NB4 (cell line): ENCODE results near the gene OTOP1.
"Not testable (repeated sequence)": the region's sequence is repeated elsewhere in the genome, so short reads cannot be mapped to it uniquely, and the experiment has no call there.

Experiments
- DNase-seq: peaks from one replicate; pipeline ENCODE4 v3.0.0; 2010; ENCODE audit warnings: low read depth
- H3K4me3 ChIP-seq: one replicate; pipeline ENCODE4 v1.5.1; 2011; ENCODE audit warnings: mild to moderate bottlenecking, low read depth, low read length, moderate library complexity
- CTCF ChIP-seq: IDR thresholded peaks from one replicate; pipeline ENCODE4 v1.5.1; 2012; ENCODE audit warnings: low read depth, low read length
- MAX ChIP-seq: IDR thresholded peaks from 2 replicates; pipeline ENCODE4 v1.6.1; 2011; ENCODE audit warnings: low read depth, low read length
- MYC ChIP-seq: IDR thresholded peaks from 2 replicates; pipeline ENCODE4 v1.6.1; 2011; ENCODE audit warnings: low read depth, low read length
- POLR2A ChIP-seq: IDR thresholded peaks from 2 replicates; pipeline ENCODE4 v1.6.1; 2011; ENCODE audit warnings: mild to moderate bottlenecking; ENCODE audit not compliant: insufficient read length; ENCODE audit errors: extremely low read depth

OTOP1 gene

DNA sequence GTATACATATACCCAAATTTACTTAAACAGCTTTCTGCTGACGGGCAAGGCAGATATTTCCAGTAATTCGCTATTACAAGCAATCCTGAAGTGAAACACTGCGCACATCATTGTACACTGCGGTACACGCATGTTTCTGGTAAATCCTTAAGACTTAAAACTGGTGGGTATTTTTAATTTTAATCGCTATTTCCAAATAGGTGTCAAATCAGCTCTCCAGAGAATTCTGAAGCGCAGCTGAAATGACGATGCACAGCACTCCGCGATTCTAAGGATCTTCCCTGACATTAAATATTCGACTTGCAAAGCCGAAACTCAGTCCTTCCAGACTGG, 20.9 kb upstream of the OTOP1 start:
- no peak for DNase-seq
- H3K4me3 ChIP-seq, result peak overlapping the region; percentile 92
- TF ChIP-seq MAX (no peak), POLR2A (no peak), CTCF (no peak), MYC (no peak)

GRCh38 chr4:4245172-4245571, 18.4 kb upstream of the OTOP1 start:
- H3K4me3 ChIP-seq, result no peak overlapping the region
- DNase-seq, result no peak
- no peak for TF ChIP-seq MYC
- no peak for TF ChIP-seq POLR2A
- no peak for TF ChIP-seq MAX
- TF ChIP-seq CTCF, result no peak

DNA sequence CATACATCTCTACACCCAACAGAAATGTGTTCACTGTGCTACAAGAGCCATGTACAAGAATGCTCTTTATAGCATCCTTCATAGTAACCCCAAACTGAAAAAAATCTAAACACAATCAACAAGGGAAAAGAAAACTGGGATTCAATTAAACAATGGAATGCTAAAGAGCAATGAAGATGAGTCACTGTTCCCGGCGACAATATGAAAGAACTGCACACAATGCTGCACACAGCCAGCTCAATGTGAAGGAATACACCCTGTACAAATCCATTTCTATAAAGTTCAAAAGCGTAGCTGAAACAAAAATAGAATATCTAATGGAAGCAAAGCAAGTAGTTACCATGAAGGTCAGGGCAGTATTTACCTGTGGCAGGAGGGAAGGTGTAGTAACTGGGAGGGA, 12.8 kb upstream of the OTOP1 start:
- not testable (repeated sequence) for H3K4me3 ChIP-seq, DNase-seq

DNA sequence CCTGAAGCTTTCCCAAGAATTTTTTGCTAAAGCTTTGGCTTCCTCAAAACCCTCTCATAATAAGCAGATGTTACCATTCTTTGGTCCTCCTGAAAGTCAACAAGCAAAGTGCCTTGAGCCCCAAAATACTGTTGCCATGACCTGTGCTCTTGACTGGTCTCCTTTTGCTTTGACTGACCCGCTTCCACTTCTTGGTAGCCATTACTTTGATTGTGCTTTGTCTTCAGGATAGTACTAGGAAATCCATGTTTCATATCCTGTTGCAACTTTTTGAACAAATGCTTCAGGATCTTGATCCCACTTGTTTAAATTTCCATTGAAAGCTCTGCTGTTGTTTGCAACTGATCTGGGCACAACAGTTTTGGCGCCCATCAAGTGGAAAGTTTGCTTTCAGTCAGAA, 6.9 kb upstream of the OTOP1 start:
- no peak for TF ChIP-seq MYC
- TF ChIP-seq CTCF, result no peak
- no peak for TF ChIP-seq MAX
- no peak for TF ChIP-seq POLR2A
- H3K4me3 ChIP-seq, result no peak overlapping the region
- DNase-seq, result no peak

GRCh38 chr4:4228356-4228668, 1.6 kb upstream of the OTOP1 start:
- no peak overlapping the region for H3K4me3 ChIP-seq
- TF ChIP-seq CTCF (no peak), MYC (no peak), MAX (no peak), POLR2A (no peak)
- DNase-seq, result no peak

- no peak for TF ChIP-seq CTCF
- no peak for TF ChIP-seq MYC
- TF ChIP-seq MAX, result no peak
- TF ChIP-seq POLR2A, result no peak
- no peak for DNase-seq
- no peak overlapping the region for H3K4me3 ChIP-seq
These were observed 1.0 kb upstream of the OTOP1 start for GRCh38 chr4:4227510-4228355.
